AG09309 (cell line): ENCODE results near the gene PTGES3.

Experiments used
- DNase-seq: peaks from one replicate; pipeline ENCODE4 v3.0.0-alpha.2; 2010; ENCODE audit warnings: low read depth
- H3K4me3 ChIP-seq: 2 replicates; pipeline ENCODE4 v1.5.1; 2011; ENCODE audit warnings: mild to moderate bottlenecking, low read depth, low read length, moderate library complexity; ENCODE audit not compliant: control insufficient read depth
- CTCF ChIP-seq: IDR thresholded peaks from 2 replicates; pipeline ENCODE4 v1.5.1; 2011; ENCODE audit warnings: mild to moderate bottlenecking, low read depth, low read length, inconsistent platforms; ENCODE audit not compliant: insufficient read depth, control insufficient read depth; ENCODE audit errors: missing control alignments

The PTGES3 gene

DNA sequence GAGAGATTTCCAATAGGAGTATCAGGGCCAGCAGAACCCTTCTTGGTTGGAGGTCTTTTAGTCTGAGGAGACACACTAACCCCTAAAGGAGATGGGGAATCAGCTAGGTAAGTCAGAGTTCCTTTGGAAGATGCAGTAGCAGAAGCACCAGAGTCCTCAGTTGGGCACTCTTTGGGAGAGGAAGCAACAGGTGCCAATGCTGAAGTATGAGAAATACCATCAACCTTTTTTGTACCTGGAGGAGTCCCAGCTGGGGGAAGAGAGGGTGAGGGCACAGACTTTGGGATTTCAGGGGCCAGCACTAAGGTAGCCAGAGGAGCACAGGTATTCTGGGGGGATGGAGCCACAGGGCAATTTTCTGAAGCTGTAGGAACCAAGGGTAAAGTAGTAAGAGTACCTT, 31.0 kb upstream of the PTGES3 start:
- no peak for DNase-seq

GRCh38 chr12:56718636-56719035, 30.6 kb upstream of the PTGES3 start:
- no peak for DNase-seq
- H3K4me3 ChIP-seq: no peak overlapping the region
- TF ChIP-seq CTCF: no peak

More for the DNA sequence above, 31.0 kb upstream of the PTGES3 start:
- TF ChIP-seq CTCF: no peak
- H3K4me3 ChIP-seq: no peak overlapping the region

- no peak for TF ChIP-seq CTCF
- H3K4me3 ChIP-seq: no peak overlapping the region
- no peak for DNase-seq
Measured at GRCh38 chr12:56718149-56718548, 30.1 kb upstream of the PTGES3 start.

- no peak for DNase-seq
- no peak overlapping the region for H3K4me3 ChIP-seq
- TF ChIP-seq CTCF: no peak
Measured at GRCh38 chr12:56716933-56717880, 29.1 kb upstream of the PTGES3 start.

DNA sequence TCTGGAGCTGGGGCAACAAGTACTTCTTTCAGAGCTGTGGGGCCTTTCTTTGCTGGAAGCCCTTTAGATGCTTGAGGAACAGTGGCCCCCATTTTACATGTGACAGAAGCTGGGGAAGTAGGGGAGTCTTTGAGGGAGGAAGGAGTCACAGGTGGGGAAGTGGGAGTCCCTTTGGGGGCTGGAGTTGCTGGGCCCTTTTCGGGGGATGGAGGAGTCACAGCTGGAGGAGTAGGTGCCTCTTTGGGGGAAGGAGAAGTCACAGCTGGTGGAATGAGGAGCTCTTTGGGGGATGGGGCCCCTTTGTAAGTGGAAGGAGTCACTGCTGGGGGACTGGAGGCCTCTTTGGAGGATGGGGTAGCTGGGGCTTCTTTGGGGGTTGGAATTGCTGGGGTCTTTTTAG, 28.4 kb upstream of the PTGES3 start:
- H3K4me3 ChIP-seq: no peak overlapping the region
- TF ChIP-seq CTCF: no peak
- DNase-seq: no peak

GRCh38 chr12:56715798-56716197, 27.7 kb upstream of the PTGES3 start:
- H3K4me3 ChIP-seq: no peak overlapping the region
- TF ChIP-seq CTCF: no peak
- DNase-seq: no peak

DNA sequence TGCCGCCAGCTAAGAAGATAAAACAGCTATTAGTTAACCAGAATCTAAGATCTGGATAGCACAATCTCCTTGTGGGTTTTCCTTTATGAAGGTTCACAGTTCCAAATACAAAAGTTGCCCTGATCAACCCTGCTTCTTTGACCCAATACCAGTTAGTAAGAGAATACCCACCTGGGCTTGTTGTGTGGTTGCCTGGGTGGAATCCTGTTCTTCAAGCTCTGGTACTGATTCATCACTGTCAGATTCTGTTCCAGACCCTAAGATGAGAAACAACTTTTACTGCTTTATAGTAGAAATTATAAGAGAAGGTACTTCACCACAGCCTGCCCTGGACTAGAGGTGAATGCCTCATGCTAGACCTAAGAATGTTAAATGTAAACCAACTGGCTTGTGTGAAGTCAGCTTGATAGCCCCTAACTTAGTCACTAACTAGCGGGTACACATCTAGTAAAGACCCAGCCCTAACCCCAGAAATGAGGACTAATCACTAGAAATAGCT, 26.4 kb upstream of the PTGES3 start:
- no peak for TF ChIP-seq CTCF
- no peak for DNase-seq
- no peak overlapping the region for H3K4me3 ChIP-seq
